GM12873 (cell line): ENCODE measurements around the gene ARHGAP4.

Experiments used
- CTCF ChIP-seq: IDR thresholded peaks from 2 replicates; pipeline ENCODE4 v1.5.1; 2012; ENCODE audit warnings: low read depth, mild to moderate bottlenecking, moderate library complexity, low read length, control low read depth; ENCODE audit not compliant: insufficient read depth; ENCODE audit errors: missing control alignments

The ARHGAP4 gene

GRCh38 chrX:153906126-153906917 is 19.7 kb downstream of the ARHGAP4 start:
- no peak for TF ChIP-seq CTCF

- no peak for TF ChIP-seq CTCF
These were observed 20.5 kb downstream of the ARHGAP4 start for GRCh38 chrX:153905481-153906095.

GRCh38 chrX:153903991-153904957 is 21.8 kb downstream of the ARHGAP4 start, which contains the start of gene AVPR2:
AVPR2 (plus strand) TSS chrX:153904673; CDS start chrX:153905146, 473 bp downstream.
- no peak for TF ChIP-seq CTCF

- no peak for TF ChIP-seq CTCF
These were observed 22.7 kb downstream of the ARHGAP4 start for GRCh38 chrX:153903238-153903980.

GRCh38 chrX:153902385-153902784 is 23.7 kb downstream of the ARHGAP4 start:
- TF ChIP-seq CTCF: no peak

GRCh38 chrX:153901753-153902140 is 24.3 kb downstream of the ARHGAP4 start:
- no peak for TF ChIP-seq CTCF
